ENCODE results near the gene ZMYM2.

Gene ZMYM2

DNA sequence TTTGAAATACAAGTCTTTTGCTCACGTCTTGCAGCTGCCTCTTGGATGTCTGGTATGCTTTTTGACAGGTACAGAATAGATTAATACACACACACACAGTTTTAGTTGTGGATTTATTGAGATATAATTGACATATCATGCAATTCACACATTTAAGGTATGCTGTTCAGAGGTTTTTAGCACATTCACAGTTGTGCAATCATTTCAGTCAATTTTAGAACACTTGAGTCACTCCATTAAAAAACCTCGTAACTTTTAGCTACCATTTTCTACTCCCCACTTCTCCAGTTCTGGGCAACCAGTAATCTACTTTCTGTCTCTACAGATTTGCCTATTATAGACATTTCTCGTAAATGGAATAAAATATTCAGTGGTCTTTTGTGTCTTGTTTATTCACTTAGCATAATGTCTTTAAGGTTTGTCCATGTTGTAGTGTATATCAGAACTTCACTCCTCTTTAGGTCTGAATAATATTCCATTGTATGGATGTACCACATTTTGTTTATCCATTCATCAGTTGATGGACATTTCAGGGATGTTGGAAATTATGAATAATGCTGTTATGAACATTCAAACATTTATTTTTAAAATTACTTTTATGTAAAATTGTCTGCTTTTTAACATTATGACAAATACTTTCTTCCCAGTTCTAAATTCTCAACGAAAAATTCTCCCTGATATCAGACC lies 2.5 kb upstream of the ZMYM2 start:
- H3K9ac ChIP-seq (ENCODE audit: low read depth, low read length, poor library complexity, severe bottlenecking): no peak overlapping the region
- H3K4me1 ChIP-seq (ENCODE audit: insufficient read depth, low read length, poor library complexity, severe bottlenecking): peaks cover 12% of the 10 kb centered on the region
- H3F3A ChIP-seq (ENCODE audit: low read depth): 0 out of 2 replicates have a peak, but pooled peaks cover 3% of the 10 kb centered on the region
- H4K20me1 ChIP-seq (ENCODE audit: insufficient read depth, low read length, poor library complexity, severe bottlenecking): peaks cover 14% of the 10 kb centered on the region
- no peak overlapping the region for H3K4me2 ChIP-seq (ENCODE audit: low read depth, low read length, poor library complexity, severe bottlenecking)
- H3K79me2 ChIP-seq (ENCODE audit: insufficient read depth, low read length): peaks cover 19% of the 10 kb centered on the region
- H2AFZ ChIP-seq (ENCODE audit: low read length): no peak overlapping the region
- no peak overlapping the region for H3K4me3 ChIP-seq (ENCODE audit: low read length, poor library complexity, severe bottlenecking)
- H3K36me3 ChIP-seq (ENCODE audit: insufficient read depth, low read length): 0 out of 2 replicates have a peak, but pooled peaks cover 3% of the 10 kb centered on the region
- H3K9me3 ChIP-seq (ENCODE audit: insufficient read depth, low read depth, low read length): no peaks in the 10 kb centered on the region; the same call in 1 of the 2 replicates
- no peaks in the 10 kb centered on the region for H3K27me3 ChIP-seq (ENCODE audit: insufficient read depth, low read length, poor library complexity, severe bottlenecking)
- no peaks in the 10 kb centered on the region for H3K9me2 ChIP-seq (replicated peaks; ENCODE audit: low read depth, low read length)
- TF ChIP-seq, protein P1, sequence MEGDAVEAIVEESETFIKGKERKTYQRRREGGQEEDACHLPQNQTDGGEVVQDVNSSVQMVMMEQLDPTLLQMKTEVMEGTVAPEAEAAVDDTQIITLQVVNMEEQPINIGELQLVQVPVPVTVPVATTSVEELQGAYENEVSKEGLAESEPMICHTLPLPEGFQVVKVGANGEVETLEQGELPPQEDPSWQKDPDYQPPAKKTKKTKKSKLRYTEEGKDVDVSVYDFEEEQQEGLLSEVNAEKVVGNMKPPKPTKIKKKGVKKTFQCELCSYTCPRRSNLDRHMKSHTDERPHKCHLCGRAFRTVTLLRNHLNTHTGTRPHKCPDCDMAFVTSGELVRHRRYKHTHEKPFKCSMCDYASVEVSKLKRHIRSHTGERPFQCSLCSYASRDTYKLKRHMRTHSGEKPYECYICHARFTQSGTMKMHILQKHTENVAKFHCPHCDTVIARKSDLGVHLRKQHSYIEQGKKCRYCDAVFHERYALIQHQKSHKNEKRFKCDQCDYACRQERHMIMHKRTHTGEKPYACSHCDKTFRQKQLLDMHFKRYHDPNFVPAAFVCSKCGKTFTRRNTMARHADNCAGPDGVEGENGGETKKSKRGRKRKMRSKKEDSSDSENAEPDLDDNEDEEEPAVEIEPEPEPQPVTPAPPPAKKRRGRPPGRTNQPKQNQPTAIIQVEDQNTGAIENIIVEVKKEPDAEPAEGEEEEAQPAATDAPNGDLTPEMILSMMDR (conservative IDR thresholded peaks at IDR 0.05; ENCODE audit: low read length): no peak
- TF ChIP-seq EZH2phosphoT487 (IDR thresholded peaks at IDR 0.05; ENCODE audit: borderline replicate concordance): no peak

DNA sequence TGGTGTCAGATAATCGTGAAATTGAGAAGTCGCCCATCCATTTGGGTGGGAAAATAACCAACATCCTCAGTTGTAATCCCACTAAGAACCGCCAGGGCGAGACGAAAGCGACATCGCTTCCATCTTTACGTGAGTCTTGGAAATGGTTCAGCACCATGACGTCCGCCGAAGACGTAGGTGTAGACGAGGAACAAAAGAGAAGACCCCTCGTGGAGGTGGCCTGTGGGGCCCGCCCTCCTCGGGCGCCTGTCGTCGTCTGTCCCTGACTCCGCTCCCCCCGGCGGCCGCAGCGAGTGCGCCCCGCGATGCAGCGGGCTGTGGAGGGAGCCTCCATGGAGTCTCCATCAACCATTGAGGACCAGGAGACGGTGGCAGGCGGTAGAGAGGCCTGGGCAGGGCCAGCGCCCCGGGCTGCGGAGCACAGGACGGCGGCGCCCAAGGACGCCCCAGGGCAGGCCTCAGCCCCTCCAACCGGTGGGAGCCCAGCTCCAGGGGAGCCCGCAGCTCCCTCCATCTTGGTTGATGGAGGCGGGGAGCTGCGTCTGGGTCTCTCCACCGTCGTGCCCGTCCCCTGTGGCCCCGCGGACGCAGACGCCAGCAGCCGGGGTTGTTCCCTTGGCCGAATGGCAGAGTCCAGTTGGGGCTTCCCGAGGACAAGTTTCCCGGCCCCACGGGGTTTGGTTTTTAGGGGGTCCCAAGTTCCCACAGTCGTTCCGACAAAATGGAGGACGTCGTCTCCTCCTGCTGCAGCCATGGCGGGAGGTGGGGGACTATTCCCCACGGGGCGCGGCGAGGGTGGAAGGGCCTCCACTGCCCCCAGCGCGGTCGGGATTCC lies 990 bp upstream of the ZMYM2 start:
- peak overlapping the region; percentile 69 for H3K4me2 ChIP-seq (ENCODE audit: low read depth, low read length, poor library complexity, severe bottlenecking)
- peaks cover 23% of the 10 kb centered on the region for H3K4me1 ChIP-seq (ENCODE audit: insufficient read depth, low read length, poor library complexity, severe bottlenecking)
- H3K4me3 ChIP-seq (ENCODE audit: low read length, poor library complexity, severe bottlenecking): peak overlapping the region; percentile 86
- H3K9me2 ChIP-seq (replicated peaks; ENCODE audit: low read depth, low read length): no peaks in the 10 kb centered on the region
- H3K79me2 ChIP-seq (ENCODE audit: insufficient read depth, low read length): peaks cover 33% of the 10 kb centered on the region
- no peaks in the 10 kb centered on the region; the same call in 1 of the 2 replicates for H3K9me3 ChIP-seq (ENCODE audit: insufficient read depth, low read depth, low read length)
- H3K36me3 ChIP-seq (ENCODE audit: insufficient read depth, low read length): 0 out of 2 replicates have a peak, but pooled peaks cover 10% of the 10 kb centered on the region
- peak overlapping the region; percentile 85 for H3K9ac ChIP-seq (ENCODE audit: low read depth, low read length, poor library complexity, severe bottlenecking)
- TF ChIP-seq EZH2phosphoT487 (IDR thresholded peaks at IDR 0.05; ENCODE audit: borderline replicate concordance): no peak
- TF ChIP-seq, protein P1 (conservative IDR thresholded peaks at IDR 0.05; ENCODE audit: low read length): peak; percentile 62
- peak overlapping the region; percentile 71 for H2AFZ ChIP-seq (ENCODE audit: low read length)
- no peaks in the 10 kb centered on the region for H3K27me3 ChIP-seq (ENCODE audit: insufficient read depth, low read length, poor library complexity, severe bottlenecking)
- peaks cover 27% of the 10 kb centered on the region for H4K20me1 ChIP-seq (ENCODE audit: insufficient read depth, low read length, poor library complexity, severe bottlenecking)
- H3F3A ChIP-seq (ENCODE audit: low read depth): 0 out of 2 replicates have a peak, but pooled peaks cover 3% of the 10 kb centered on the region

DNA sequence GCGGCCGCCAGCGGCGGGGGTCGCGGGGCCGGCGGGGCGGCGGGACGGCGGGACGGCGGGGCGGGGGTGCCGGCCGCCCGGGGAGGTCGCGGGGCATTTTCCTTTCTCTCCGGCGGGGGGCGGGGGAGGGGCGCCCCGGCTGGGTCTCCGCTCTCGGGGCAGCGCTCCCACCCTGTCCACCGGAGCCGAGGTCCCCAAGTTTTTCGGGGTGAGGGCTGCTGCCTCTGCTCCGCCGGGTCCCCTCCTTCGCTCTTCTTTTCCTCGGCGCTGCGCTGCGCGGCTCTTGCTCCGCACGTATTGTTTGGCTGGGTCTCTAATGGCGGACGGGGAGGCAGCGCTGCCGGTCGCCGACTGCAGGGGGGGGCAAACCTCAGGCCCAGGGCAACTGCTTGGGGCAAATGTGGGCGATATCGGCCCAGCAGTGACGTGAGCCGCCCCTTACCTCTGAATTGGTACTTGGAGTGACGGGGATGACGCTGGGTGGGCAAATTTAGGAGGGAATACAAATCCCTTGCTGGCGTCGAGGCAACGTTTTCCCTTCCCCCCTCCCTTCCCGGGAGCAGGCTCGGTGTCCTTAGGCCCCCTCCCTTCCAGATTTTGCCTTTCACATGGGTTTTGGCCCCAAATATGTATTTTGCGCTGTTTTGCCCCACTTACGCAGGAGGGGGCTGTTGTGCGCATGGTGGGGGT lies 759 bp downstream of the ZMYM2 start:
- H2AFZ ChIP-seq (ENCODE audit: low read length): peak overlapping the region; percentile 70
- H3K9me3 ChIP-seq (ENCODE audit: insufficient read depth, low read depth, low read length): no peaks in the 10 kb centered on the region; the same call in 1 of the 2 replicates
- no peaks in the 10 kb centered on the region for H3K9me2 ChIP-seq (replicated peaks; ENCODE audit: low read depth, low read length)
- H4K20me1 ChIP-seq (ENCODE audit: insufficient read depth, low read length, poor library complexity, severe bottlenecking): peaks cover 44% of the 10 kb centered on the region
- H3K4me2 ChIP-seq (ENCODE audit: low read depth, low read length, poor library complexity, severe bottlenecking): peak overlapping the region; percentile 95
- peaks cover 50% of the 10 kb centered on the region for H3K79me2 ChIP-seq (ENCODE audit: insufficient read depth, low read length)
- 0 out of 2 replicates have a peak, but pooled peaks cover 3% of the 10 kb centered on the region for H3F3A ChIP-seq (ENCODE audit: low read depth)
- peak overlapping the region; percentile 91 for H3K9ac ChIP-seq (ENCODE audit: low read depth, low read length, poor library complexity, severe bottlenecking)
- TF ChIP-seq, protein P1 (conservative IDR thresholded peaks at IDR 0.05; ENCODE audit: low read length): no peak
- TF ChIP-seq EZH2phosphoT487 (IDR thresholded peaks at IDR 0.05; ENCODE audit: borderline replicate concordance): no peak
- peaks cover 10% of the 10 kb centered on the region; the same call in 1 of the 2 replicates for H3K36me3 ChIP-seq (ENCODE audit: insufficient read depth, low read length)
- H3K4me3 ChIP-seq (ENCODE audit: low read length, poor library complexity, severe bottlenecking): peak overlapping the region; percentile 95
- peaks cover 37% of the 10 kb centered on the region for H3K4me1 ChIP-seq (ENCODE audit: insufficient read depth, low read length, poor library complexity, severe bottlenecking)
- no peaks in the 10 kb centered on the region for H3K27me3 ChIP-seq (ENCODE audit: insufficient read depth, low read length, poor library complexity, severe bottlenecking)

Data from Loucy (cell line).